KOPT-K1 (cell line): ENCODE measurements around the gene ZNF581.
A peak's percentile ranks its signal among the peaks of the same experiment; 100 is the strongest.

Source experiments
- H3K27ac ChIP-seq: fragments of 200-600 bp; sonication (generic); 2 replicates; pipeline ENCODE4 v1.5.1; 2016; ENCODE audit warnings: antibody characterized with exemption, mild to moderate bottlenecking, low read depth, low read length; ENCODE audit not compliant: poor library complexity, severe bottlenecking
- H3K36me3 ChIP-seq: fragments of 200-600 bp; sonication (generic); 2 replicates; pipeline ENCODE4 v1.5.1; 2017; ENCODE audit warnings: antibody characterized with exemption, mild to moderate bottlenecking, low read length, moderate library complexity; ENCODE audit not compliant: insufficient read depth
- H3K9me3 ChIP-seq: fragments of 200-600 bp; sonication (generic); 2 replicates; pipeline ENCODE4 v1.5.1; 2017; ENCODE audit warnings: antibody characterized with exemption, low read length, mild to moderate bottlenecking; ENCODE audit not compliant: insufficient read depth, poor library complexity, severe bottlenecking

Gene ZNF581

DNA sequence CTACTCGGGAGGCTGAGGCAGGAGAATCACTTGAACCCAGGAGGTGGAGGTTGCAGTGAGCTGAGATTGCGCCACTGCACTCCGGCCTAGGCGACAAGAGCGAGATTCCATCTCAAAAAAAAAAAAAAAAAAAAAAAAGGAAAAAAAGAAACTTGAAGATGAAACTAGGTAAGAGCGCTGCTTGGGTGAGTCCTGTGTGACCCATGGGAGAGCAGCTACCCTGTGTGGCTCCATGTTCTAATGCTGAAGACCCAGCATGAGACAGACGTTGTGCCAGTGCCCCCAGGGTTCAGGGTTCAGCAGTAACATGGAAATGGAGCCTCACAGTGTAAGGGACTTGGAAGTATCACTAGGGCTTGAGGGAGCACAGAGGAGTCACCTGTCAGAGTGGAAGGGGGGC lies 25.0 kb upstream of the ZNF581 start:
- Histone ChIP-seq H3K9me3 (no peaks in the 10 kb centered on the region), H3K27ac (no peak overlapping the region), H3K36me3 (peaks cover 29% of the 10 kb centered on the region)

DNA sequence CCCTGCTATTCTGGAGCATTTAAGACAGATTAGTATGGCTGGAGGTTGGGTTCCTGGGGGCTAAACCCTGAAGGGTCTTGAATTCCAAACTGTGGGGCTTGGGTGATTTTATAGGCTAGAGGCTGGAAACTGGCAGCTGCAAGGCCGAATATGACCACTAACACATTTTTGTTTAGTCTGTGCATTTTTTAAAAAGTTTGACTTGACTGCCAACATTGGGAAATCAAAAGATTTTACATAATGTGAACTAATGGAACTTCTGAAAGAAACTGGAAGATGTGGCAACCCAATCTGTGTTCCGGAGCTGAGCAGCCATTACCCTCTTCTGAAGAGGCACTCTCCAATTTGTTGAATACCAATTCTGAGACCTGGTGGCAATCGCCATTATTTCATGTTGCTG lies 24.2 kb upstream of the ZNF581 start:
- Histone ChIP-seq H3K27ac (no peak overlapping the region), H3K36me3 (peaks cover 29% of the 10 kb centered on the region), H3K9me3 (no peaks in the 10 kb centered on the region)

GRCh38 chr19:55620410-55621204 lies 22.8 kb upstream of the ZNF581 start:
- Histone ChIP-seq H3K9me3 (no peaks in the 10 kb centered on the region), H3K36me3 (peaks cover 24% of the 10 kb centered on the region), H3K27ac (no peak overlapping the region)

- H3K27ac ChIP-seq, result no peak overlapping the region
- H3K9me3 ChIP-seq, result no peaks in the 10 kb centered on the region
- H3K36me3 ChIP-seq, result peaks cover 18% of the 10 kb centered on the region
Observed at GRCh38 chr19:55621205-55621672, 22.2 kb upstream of the ZNF581 start.

DNA sequence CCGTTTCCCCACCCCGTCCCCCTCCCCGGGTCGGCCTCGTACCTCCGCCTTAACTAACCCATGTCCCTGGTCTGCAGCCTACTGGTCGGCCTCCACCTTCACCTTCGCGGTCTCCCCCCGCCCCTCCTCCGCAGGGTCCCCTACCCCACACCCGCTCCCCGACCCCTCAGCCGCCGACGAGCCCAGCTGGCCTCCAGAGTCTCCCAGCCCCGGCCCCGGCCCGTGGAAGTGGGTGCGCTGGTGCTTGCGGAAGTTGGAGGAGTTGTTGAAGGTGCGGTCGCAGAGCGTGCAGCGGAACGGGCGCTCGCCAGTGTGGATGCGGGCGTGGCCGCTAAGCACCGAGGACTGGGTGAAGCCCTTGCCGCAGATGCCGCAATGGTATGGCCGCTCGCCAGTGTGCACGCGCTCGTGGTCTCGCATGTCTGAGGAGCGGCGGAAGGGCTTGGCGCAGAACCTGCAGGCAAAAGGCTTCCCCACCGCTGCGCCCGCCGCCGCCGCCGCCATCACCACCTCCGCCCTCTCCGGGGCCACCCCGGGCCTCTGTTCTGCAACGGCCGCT lies 21.7 kb upstream of the ZNF581 start:
- Histone ChIP-seq H3K27ac (no peak overlapping the region), H3K9me3 (no peaks in the 10 kb centered on the region), H3K36me3 (peaks cover 13% of the 10 kb centered on the region)

- Histone ChIP-seq H3K27ac (no peak overlapping the region), H3K36me3 (peaks cover 7% of the 10 kb centered on the region), H3K9me3 (no peaks in the 10 kb centered on the region)
Observed at GRCh38 chr19:55622242-55622969, 21.0 kb upstream of the ZNF581 start.

- no peaks in the 10 kb centered on the region for H3K9me3 ChIP-seq
- no peak overlapping the region for H3K27ac ChIP-seq
- no peaks in the 10 kb centered on the region for H3K36me3 ChIP-seq
Observed at GRCh38 chr19:55623130-55623529, 20.3 kb upstream of the ZNF581 start.

DNA sequence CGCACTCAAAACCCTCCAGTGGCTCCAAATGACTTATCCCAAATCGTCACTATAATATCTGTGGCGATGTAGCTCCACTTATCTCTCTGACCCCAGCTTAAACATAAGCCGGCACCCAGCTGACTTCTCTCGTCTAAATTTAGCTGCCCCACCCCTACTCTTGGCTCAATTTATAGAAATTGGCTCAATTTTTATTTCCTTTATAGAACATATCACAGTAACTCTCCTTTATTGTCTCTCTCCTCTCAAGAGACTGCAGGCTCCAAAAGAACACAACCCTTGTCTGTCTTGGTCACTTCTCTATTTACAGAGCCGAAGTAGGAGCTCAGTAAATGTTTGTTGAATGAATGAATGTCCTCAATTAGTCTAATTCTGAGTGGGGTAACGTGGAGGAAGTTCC lies 19.9 kb upstream of the ZNF581 start:
- Histone ChIP-seq H3K9me3 (no peaks in the 10 kb centered on the region), H3K27ac (no peak overlapping the region), H3K36me3 (no peaks in the 10 kb centered on the region)

GRCh38 chr19:55624109-55625003 lies 19.1 kb upstream of the ZNF581 start, which contains the start of gene ZNF784:
TSS of gene ZNF784 (minus strand) at chr19:55624566. CDS start at chr19:55624561, 5 bp downstream.
- H3K36me3 ChIP-seq, result no peaks in the 10 kb centered on the region
- no peaks in the 10 kb centered on the region for H3K9me3 ChIP-seq
- H3K27ac ChIP-seq, result peak within 1 kb of the TSS; percentile 69

GRCh38 chr19:55625004-55625326 lies 18.5 kb upstream of the ZNF581 start:
- H3K36me3 ChIP-seq, result no peaks in the 10 kb centered on the region
- H3K27ac ChIP-seq, result no peak overlapping the region
- no peaks in the 10 kb centered on the region for H3K9me3 ChIP-seq

GRCh38 chr19:55626350-55626749 lies 17.1 kb upstream of the ZNF581 start:
- H3K36me3 ChIP-seq, result no peaks in the 10 kb centered on the region

DNA sequence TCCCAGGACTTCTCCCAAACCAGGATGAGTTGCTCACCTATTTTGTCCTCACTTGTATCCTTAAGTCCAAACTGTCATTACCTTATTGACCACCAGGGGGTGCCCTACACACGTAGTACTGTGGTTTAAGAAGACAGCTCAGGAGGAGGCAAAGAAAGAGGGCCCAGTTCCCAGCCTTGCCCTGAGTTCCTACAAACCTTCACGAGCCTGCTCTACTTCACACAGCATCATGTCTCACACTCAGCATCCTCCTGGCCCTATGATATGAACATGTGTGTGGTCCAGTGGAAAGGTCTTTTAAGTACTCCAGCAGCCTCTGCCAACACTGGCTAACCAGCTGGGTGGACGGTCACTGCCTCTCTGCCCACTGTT lies 11.0 kb upstream of the ZNF581 start:
- Histone ChIP-seq H3K27ac (no peak overlapping the region), H3K36me3 (no peaks in the 10 kb centered on the region)

More at GRCh38 chr19:55626350-55626749, 17.1 kb upstream of the ZNF581 start:
- no peaks in the 10 kb centered on the region for H3K9me3 ChIP-seq
- no peak overlapping the region for H3K27ac ChIP-seq

DNA sequence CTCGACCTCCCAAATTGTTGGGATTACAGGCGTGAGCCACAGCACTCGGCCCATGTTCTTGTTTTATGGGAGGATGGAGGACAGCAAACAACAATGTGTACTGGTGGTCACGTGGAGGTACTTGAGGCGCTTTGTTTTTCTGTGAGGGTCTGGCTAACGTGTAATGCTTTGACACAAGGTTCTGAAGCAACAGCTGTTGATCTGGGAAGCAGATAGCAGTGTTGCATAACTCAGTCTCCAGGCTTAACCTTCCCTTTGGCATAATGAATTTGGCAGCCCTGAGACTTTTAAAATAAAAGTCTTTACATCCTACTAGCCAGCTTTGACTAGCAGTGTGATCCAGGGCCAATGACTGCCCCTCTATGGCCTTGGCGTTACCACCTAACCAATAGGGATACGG lies 9.6 kb upstream of the ZNF581 start:
- H3K27ac ChIP-seq, result no peak overlapping the region
- no peaks in the 10 kb centered on the region for H3K36me3 ChIP-seq
- H3K9me3 ChIP-seq, result no peaks in the 10 kb centered on the region

More for the DNA sequence above, 11.0 kb upstream of the ZNF581 start:
- no peaks in the 10 kb centered on the region for H3K9me3 ChIP-seq

GRCh38 chr19:55635334-55635717 lies 8.1 kb upstream of the ZNF581 start:
- Histone ChIP-seq H3K9me3 (no peaks in the 10 kb centered on the region), H3K27ac (peak overlapping the region; percentile 83), H3K36me3 (no peaks in the 10 kb centered on the region)
